ENCODE results near the gene COX6B2.
"Not testable (repeated sequence)": the region's sequence is repeated elsewhere in the genome, so short reads cannot be mapped to it uniquely, and the experiment has no call there.

Gene COX6B2, protein sequence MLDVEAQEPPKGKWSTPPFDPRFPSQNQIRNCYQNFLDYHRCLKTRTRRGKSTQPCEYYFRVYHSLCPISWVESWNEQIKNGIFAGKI

GRCh38 chr19:55354698-55355212 is at the start of gene COX6B2:
TSS of gene COX6B2 (minus strand) at chr19:55354719. CDS start at chr19:55354521, 198 bp downstream.
- no peak for DNase-seq (ENCODE audit: low read depth, low spot score)
- TF ChIP-seq FOXP2 (optimal IDR thresholded peaks at IDR 0.05; ENCODE audit: control extremely low read depth, extremely low read length, insufficient read depth) (no peak), EZH2 (IDR thresholded peaks at IDR 0.05) (no peak)
- H3K9me3 ChIP-seq (ENCODE audit: low read depth, low read length): no peaks in the 10 kb centered on the region
- no peaks in the 10 kb centered on the region for H3K36me3 ChIP-seq (ENCODE audit: insufficient read depth, low read length)
- H3K4me3 ChIP-seq: peak within 1 kb of the TSS; percentile 82
- H3K27ac ChIP-seq: no peak within 1 kb of the TSS
- H3K9ac ChIP-seq (ENCODE audit: insufficient read length): peak within 1 kb of the TSS; percentile 26

- DNase-seq (ENCODE audit: low read depth, low spot score): no peak
- TF ChIP-seq FOXP2 (optimal IDR thresholded peaks at IDR 0.05; ENCODE audit: control extremely low read depth, extremely low read length, insufficient read depth) (no peak), EZH2 (IDR thresholded peaks at IDR 0.05) (no peak), POLR2AphosphoS5 (IDR thresholded peaks at IDR 0.05; ENCODE audit: borderline replicate concordance, low read depth, low read length) (no peak)
- Histone ChIP-seq H3K9ac (ENCODE audit: insufficient read length) (no peak overlapping the region), H3K36me3 (ENCODE audit: insufficient read depth, low read length) (peaks cover 58% of the 10 kb centered on the region), H3K9me3 (ENCODE audit: low read depth, low read length) (no peaks in the 10 kb centered on the region), H3K4me3 (no peak overlapping the region), H3K27ac (peak overlapping the region; percentile 68; the same call in 1 of the 2 replicates)
These were observed 48.0 kb upstream of the COX6B2 start for GRCh38 chr19:55402509-55402908.

- H3K36me3 ChIP-seq (ENCODE audit: insufficient read depth, low read length): peaks cover 53% of the 10 kb centered on the region
- H3K4me3 ChIP-seq; H3K27ac ChIP-seq; DNase-seq (ENCODE audit: low read depth, low spot score); H3K9me3 ChIP-seq (ENCODE audit: low read depth, low read length); H3K9ac ChIP-seq (ENCODE audit: insufficient read length): not testable (repeated sequence)
These were observed 46.9 kb upstream of the COX6B2 start for GRCh38 chr19:55401390-55401789.

DNA sequence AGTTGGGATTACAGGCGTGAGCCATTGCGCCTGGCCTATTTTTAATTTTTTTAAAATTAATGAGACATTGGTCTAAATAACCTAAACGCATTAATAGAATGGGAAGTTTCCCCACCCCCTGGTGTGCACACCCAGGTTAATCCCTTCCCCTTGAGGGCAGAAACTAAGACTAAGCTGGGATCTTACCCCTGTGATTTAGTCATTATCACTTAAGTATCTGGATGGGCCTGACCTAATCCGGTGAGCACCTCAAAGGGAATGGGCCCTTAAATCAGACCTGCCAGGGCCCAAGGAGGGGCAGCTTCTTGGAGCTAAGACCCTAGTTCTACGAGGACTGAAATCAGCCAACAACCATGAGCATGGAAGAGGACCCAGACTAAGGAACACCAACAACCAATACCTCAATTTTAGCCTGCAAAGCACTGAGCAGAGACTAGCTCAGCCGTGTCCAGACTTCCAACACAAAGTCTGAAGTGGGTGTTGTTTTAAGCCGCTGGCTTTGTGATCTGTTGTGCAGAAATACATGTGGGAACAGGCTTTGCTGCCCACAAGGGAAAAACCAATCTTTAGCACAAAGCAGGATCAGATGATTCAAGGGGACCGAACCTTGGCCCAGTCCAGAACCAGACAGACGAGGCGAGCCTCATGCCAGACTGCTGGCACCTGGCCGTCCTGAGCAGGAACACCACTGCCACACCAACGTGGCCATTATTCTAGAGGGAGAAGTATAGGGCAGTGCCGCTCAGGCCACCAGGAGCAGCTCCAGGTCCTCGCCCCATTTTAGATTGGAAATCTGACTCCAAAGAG is 46.0 kb upstream of the COX6B2 start:
- Histone ChIP-seq H3K9me3 (ENCODE audit: low read depth, low read length) (no peaks in the 10 kb centered on the region), H3K27ac (peak overlapping the region; percentile 83), H3K9ac (ENCODE audit: insufficient read length) (no peak overlapping the region), H3K4me3 (no peak overlapping the region), H3K36me3 (ENCODE audit: insufficient read depth, low read length) (peaks cover 44% of the 10 kb centered on the region)
- no peak for TF ChIP-seq EZH2 (IDR thresholded peaks at IDR 0.05)
- TF ChIP-seq POLR2AphosphoS5 (IDR thresholded peaks at IDR 0.05; ENCODE audit: borderline replicate concordance, low read depth, low read length): no peak; the same call in 1 of the 2 replicates
- no peak for TF ChIP-seq FOXP2 (optimal IDR thresholded peaks at IDR 0.05; ENCODE audit: control extremely low read depth, extremely low read length, insufficient read depth)
- no peak for DNase-seq (ENCODE audit: low read depth, low spot score)

DNA sequence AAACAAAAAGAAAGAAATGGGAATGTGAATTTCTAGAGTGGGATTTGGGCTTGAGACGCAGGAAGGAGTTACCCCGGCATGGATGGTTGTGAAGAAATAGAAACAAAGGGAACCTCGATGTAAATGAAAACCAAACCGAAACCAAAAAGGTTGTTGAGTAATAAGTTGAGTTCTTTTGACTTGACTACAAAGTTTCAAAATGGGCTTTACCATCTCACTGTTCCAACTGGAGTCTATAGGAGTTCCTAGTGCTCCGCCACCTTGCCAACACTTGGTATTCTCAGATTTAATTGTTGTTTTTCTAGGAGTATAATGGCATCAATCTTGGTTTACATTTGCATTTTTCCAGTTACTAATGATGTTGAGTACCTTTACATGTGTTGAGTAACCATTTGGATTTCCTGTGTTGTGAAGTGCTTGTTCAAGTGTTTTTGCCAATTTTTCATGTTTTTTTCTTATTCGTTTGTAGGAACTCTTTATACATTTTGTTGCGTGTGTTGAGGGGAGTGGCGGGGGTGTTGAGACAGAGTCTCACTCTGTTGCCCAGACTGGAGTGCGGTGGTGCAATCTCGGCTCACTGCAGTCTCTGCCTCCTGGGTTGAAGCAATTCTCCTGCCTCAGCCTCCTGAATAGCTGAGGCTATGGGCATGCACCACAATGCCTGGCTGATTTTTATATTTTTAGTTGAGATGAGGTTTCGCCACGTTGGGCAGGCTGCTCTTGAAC is 43.8 kb upstream of the COX6B2 start:
- Histone ChIP-seq H3K27ac (0 out of 2 replicates have a peak overlapping the region, but pooled peaks have one; percentile 46), H3K4me3 (no peak overlapping the region), H3K9ac (ENCODE audit: insufficient read length) (no peak overlapping the region), H3K36me3 (ENCODE audit: insufficient read depth, low read length) (peaks cover 28% of the 10 kb centered on the region), H3K9me3 (ENCODE audit: low read depth, low read length) (no peaks in the 10 kb centered on the region)
- TF ChIP-seq EZH2 (IDR thresholded peaks at IDR 0.05): no peak
- TF ChIP-seq FOXP2 (optimal IDR thresholded peaks at IDR 0.05; ENCODE audit: control extremely low read depth, extremely low read length, insufficient read depth): no peak
- TF ChIP-seq POLR2AphosphoS5 (IDR thresholded peaks at IDR 0.05; ENCODE audit: borderline replicate concordance, low read depth, low read length): no peak
- DNase-seq (ENCODE audit: low read depth, low spot score): no peak

- no peak overlapping the region for H3K4me3 ChIP-seq
- TF ChIP-seq EZH2 (IDR thresholded peaks at IDR 0.05): no peak
- no peak for TF ChIP-seq FOXP2 (optimal IDR thresholded peaks at IDR 0.05; ENCODE audit: control extremely low read depth, extremely low read length, insufficient read depth)
- no peak for TF ChIP-seq POLR2AphosphoS5 (IDR thresholded peaks at IDR 0.05; ENCODE audit: borderline replicate concordance, low read depth, low read length)
- no peak for DNase-seq (ENCODE audit: low read depth, low spot score)
- H3K9me3 ChIP-seq (ENCODE audit: low read depth, low read length): no peaks in the 10 kb centered on the region
- H3K36me3 ChIP-seq (ENCODE audit: insufficient read depth, low read length): peaks cover 24% of the 10 kb centered on the region
- H3K27ac ChIP-seq: no peak overlapping the region
- H3K9ac ChIP-seq (ENCODE audit: insufficient read length): no peak overlapping the region
These were observed 38.6 kb upstream of the COX6B2 start for GRCh38 chr19:55392820-55393761.

DNA sequence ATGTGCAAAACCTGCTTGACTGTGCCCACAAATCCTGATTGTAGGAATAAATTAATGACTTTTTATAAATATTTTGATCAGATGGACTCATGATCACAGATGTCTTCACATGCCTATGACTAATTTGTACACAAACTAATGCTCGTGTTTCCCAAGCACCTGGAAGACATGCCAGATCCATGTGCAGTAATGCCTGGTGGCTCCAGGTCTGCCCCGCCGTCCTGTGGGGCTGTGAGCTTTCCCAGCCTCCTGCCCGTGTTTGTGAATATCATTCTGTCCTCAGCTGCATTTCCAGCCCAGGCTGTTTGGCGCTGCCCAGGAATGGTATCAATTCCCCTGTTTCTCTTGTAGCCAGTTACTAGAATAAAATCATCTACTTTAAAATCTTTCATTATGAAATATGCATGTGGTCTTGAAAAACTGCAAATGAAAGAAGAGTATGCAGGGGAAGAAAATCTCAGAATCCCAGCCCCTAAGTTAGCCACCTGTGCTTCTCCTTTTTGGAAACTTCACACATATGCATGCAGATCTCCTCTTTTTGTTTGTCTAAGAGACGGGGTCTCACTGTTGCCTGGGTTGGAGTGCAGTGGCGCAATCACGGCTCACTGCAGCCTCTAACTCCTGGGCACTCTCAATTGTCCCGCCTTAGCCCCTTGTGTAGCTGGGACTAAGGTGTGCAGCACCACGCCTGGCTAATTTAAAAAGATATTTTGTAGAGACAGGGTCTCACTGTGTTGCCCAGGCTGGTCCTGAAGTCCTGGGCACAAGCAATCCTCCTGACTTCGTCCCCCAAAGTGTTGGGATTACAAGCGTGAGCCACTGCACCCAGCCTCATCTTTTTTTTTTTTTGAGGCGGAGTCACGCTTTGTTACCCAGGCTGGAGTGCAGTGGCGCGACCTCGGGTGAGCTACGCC is 37.4 kb upstream of the COX6B2 start:
- peaks cover 35% of the 10 kb centered on the region for H3K36me3 ChIP-seq (ENCODE audit: insufficient read depth, low read length)
- no peak overlapping the region for H3K4me3 ChIP-seq
- H3K27ac ChIP-seq: peak overlapping the region; percentile 48
- DNase-seq (ENCODE audit: low read depth, low spot score): no peak
- no peak overlapping the region for H3K9ac ChIP-seq (ENCODE audit: insufficient read length)
- TF ChIP-seq FOXP2 (optimal IDR thresholded peaks at IDR 0.05; ENCODE audit: control extremely low read depth, extremely low read length, insufficient read depth): no peak
- TF ChIP-seq POLR2AphosphoS5 (IDR thresholded peaks at IDR 0.05; ENCODE audit: borderline replicate concordance, low read depth, low read length): no peak
- TF ChIP-seq EZH2 (IDR thresholded peaks at IDR 0.05): no peak
- H3K9me3 ChIP-seq (ENCODE audit: low read depth, low read length): no peaks in the 10 kb centered on the region

Data from SK-N-MC (cell line).